K562 (cell line): ENCODE data around the gene SCTR. TPM values are rescaled to one million over a fixed set of nuclear protein-coding genes. Genes with fewer than 3 reads are reported as not detected.

ENCODE experiments used
- ATAC-seq: fragments of 200-7000 bp; cut with Tn5 transposase; 3 replicates; pipeline ENCODE4 v1.9.1; 2020; ENCODE audit warnings: moderate library complexity
- BruUV-seq: library from RNA; stranded (reverse); fragments of 400-500 nt; replicated peaks from 2 replicates; lab custom pipeline; 2021; lab: Mats Ljungman, UMichigan
- CTCF ChIA-PET: fragments of 300-600 bp; formaldehyde crosslinking; extraction: SDS; loops from one replicate; lab custom pipeline; 2021; ENCODE audit warnings: low intra/inter-chr PET ratio; lab: Yijun Ruan, JAX
- POLR2A ChIA-PET: fragments of 300-600, 350-650 bp; sonication (Branson Sonifier 250); formaldehyde crosslinking; extraction: SDS; loops from one replicate; lab custom pipeline; 2021; ENCODE audit warnings: antibody characterized with exemption, inconsistent platforms; lab: Yijun Ruan, JAX
- DNase-seq, 4 experiments: peaks; one replicate each; pipeline versions ENCODE4 v3.0.0 to v3.0.0-alpha.2; 2011 to 2018; ENCODE audit warnings: low spot score in 3 of 4, mixed read lengths in 3 of 4; ENCODE audit errors: extremely low read depth in 1 of 4
- FAIRE-seq: peaks from 2 replicates; lab custom pipeline; 2011; peaks lifted over from hg19 to GRCh38; lab: Jason Lieb, UNC
- H2AFZ ChIP-seq: 2 replicates; pipeline ENCODE4 v1.6.0; 2011; ENCODE audit warnings: low read depth, low read length, control low read depth, inconsistent platforms
- H3K27ac ChIP-seq: fragments of 200-600 bp; 3 replicates; pipeline ENCODE4 v1.8.0; 2011; ENCODE audit warnings: low read depth, mild to moderate bottlenecking, control low read depth, inconsistent platforms, low read length, moderate library complexity, mixed read lengths; ENCODE audit errors: extremely low read depth
- H3K27me3 ChIP-seq, 2 experiments: fragments of 300-600 bp in 1 of 2; 2 replicates in 1 of 2; 3 replicates in 1 of 2; pipeline versions ENCODE4 v1.6.0 to v1.8.0; 2011; ENCODE audit warnings: inconsistent platforms in 2 of 2, low read length in 2 of 2, mild to moderate bottlenecking in 1 of 2, mixed read lengths in 1 of 2, moderate library complexity in 1 of 2; ENCODE audit not compliant: control insufficient read depth in 2 of 2, insufficient read depth in 2 of 2
- H3K36me3 ChIP-seq: fragments of 300-600 bp; 3 replicates; pipeline ENCODE4 v1.8.0; 2011; ENCODE audit warnings: mild to moderate bottlenecking, low read length, inconsistent platforms; ENCODE audit not compliant: control insufficient read depth, insufficient read depth
- H3K4me1 ChIP-seq, 2 experiments: fragments of 200-600 bp in 1 of 2; replicated peaks in 1 of 2; 2 replicates in 1 of 2; 3 replicates in 1 of 2; pipeline versions ENCODE4 v1.5.1 to v1.8.0; 2011; ENCODE audit warnings: inconsistent platforms in 2 of 2, low read length in 2 of 2, mild to moderate bottlenecking in 1 of 2, mixed read lengths in 1 of 2, moderate library complexity in 1 of 2; ENCODE audit not compliant: control insufficient read depth in 2 of 2, insufficient read depth in 2 of 2
- H3K4me2 ChIP-seq: 2 replicates; pipeline ENCODE4 v1.6.1; 2011; ENCODE audit warnings: low read length, control low read depth, inconsistent platforms, mixed read lengths; ENCODE audit not compliant: insufficient read depth
- H3K4me3 ChIP-seq: fragments of 200-600 bp; sonication (generic), shearing (Covaris generic); 2 replicates; pipeline ENCODE4 v1.5.1; 2016; ENCODE audit warnings: control low read depth, inconsistent platforms
- H3K79me2 ChIP-seq: fragments of 200-600 bp; 3 replicates; pipeline ENCODE4 v1.8.0; 2011; ENCODE audit warnings: low read length, inconsistent platforms; ENCODE audit not compliant: control insufficient read depth, insufficient read depth
- H3K9ac ChIP-seq, 2 experiments: 2 replicates each; pipeline versions ENCODE4 v1.6.0 to v1.6.1; 2011; ENCODE audit warnings: low read depth in 2 of 2, low read length in 2 of 2, control low read depth in 1 of 2, inconsistent platforms in 1 of 2, mild to moderate bottlenecking in 1 of 2, mixed read lengths in 1 of 2; ENCODE audit not compliant: insufficient read depth in 1 of 2
- H3K9me1 ChIP-seq: one replicate; pipeline ENCODE4 v1.6.0; 2011; ENCODE audit warnings: inconsistent platforms, mild to moderate bottlenecking, low read length, moderate library complexity; ENCODE audit not compliant: control insufficient read depth, insufficient read depth
- H3K9me3 ChIP-seq: replicated peaks from 2 replicates; pipeline ENCODE4 v1.5.1; 2011; ENCODE audit warnings: low read depth, low read length, inconsistent platforms; ENCODE audit not compliant: control insufficient read depth, insufficient read depth
- H4K20me1 ChIP-seq: replicated peaks from 2 replicates; pipeline ENCODE4 v1.6.1; 2011; ENCODE audit warnings: low read length, inconsistent platforms, mixed read lengths; ENCODE audit not compliant: control insufficient read depth, insufficient read depth
- CBX5 ChIP-seq: IDR thresholded peaks from 2 replicates; pipeline ENCODE4 v1.6.1; 2014; ENCODE audit warnings: low read depth, borderline replicate concordance
- GABPB2 ChIP-seq: fragments of 250-450 bp; sonication (Bioruptor Pico); conservative IDR thresholded peaks from 2 replicates; pipeline ENCODE4 v1.5.1; 2021; ENCODE audit warnings: mild to moderate bottlenecking
- KLF13 ChIP-seq: fragments of 450-650 bp; IDR thresholded peaks from 2 replicates; pipeline ENCODE4 v1.6.1; 2016; ENCODE audit warnings: missing genetic modification characterization, low read depth, mild to moderate bottlenecking, missing compliant biosample characterization, moderate library complexity, borderline replicate concordance
- MYBL2 ChIP-seq, 2 experiments: fragments of 450-650 bp in 1 of 2; sonication (generic) in 1 of 2; formaldehyde crosslinking in 1 of 2; IDR thresholded peaks; 2 replicates each; pipeline versions ENCODE4 v1.6.1 to v1.8.1; 2017 to 2022; ENCODE audit warnings: borderline replicate concordance in 1 of 2, inconsistent platforms in 1 of 2, low read depth in 1 of 2, mild to moderate bottlenecking in 1 of 2, missing genetic modification reagents in 1 of 2, moderate library complexity in 1 of 2
- SIN3B ChIP-seq: fragments of 450-650 bp; IDR thresholded peaks from 2 replicates; pipeline ENCODE4 v1.6.1; 2017; ENCODE audit warnings: low read depth, mild to moderate bottlenecking, moderate library complexity
- SRSF7 ChIP-seq: fragments of 200-400 bp; formaldehyde crosslinking; optimal IDR thresholded peaks from 2 replicates; pipeline ENCODE3; 2017; ENCODE audit warnings: mild to moderate bottlenecking, low read depth, low read length
- ZNF668 ChIP-seq: fragments of 250-450 bp; sonication (Bioruptor Pico); IDR thresholded peaks from 2 replicates; pipeline ENCODE4 v1.8.0; 2022; ENCODE audit warnings: mild to moderate bottlenecking, inconsistent platforms
- ZNF778 ChIP-seq: fragments of 450-650 bp; formaldehyde crosslinking; IDR thresholded peaks from 2 replicates; pipeline ENCODE4 v1.4.0; 2020; ENCODE audit warnings: mild to moderate bottlenecking, moderate library complexity
- in situ Hi-C: fragments of 300-500 bp; cut with MboI; formaldehyde crosslinking; loops from 4 replicates; pipeline ENCODE4 v1.15.0; 2018; ENCODE audit warnings: inconsistent platforms, mixed read lengths
- intact Hi-C: fragments of 100-400 bp; cut with micrococcal nuclease; formaldehyde crosslinking; loops from 2 replicates; pipeline ENCODE4 v1.14.2; 2022
- polyA plus RNA-seq, 8 experiments: library from polyadenylated mRNA; depleted of rRNA in 4 of 8; stranded (reverse) in 5 of 8; unstranded in 3 of 8; fragments of >200 nt; fragmentation: Nextera tagmentation in 2 of 8; fragmentation: Illumina TruSeq in 1 of 8; extraction: Ambion mirVana in 2 of 8; extraction: Trizol in 1 of 8; gene quantifications; 2 replicates each; pipeline versions ENCODE4 v1.2.1 to v1.2.3, GENCODE V29; 2011 to 2014; ENCODE audit warnings: inconsistent platforms in 1 of 8, missing spikeins in 1 of 8
- total RNA-seq, 7 experiments: library from RNA; depleted of rRNA in 6 of 7; stranded (reverse); fragments of >200 nt in 6 of 7; fragmentation: Illumina TruSeq in 2 of 7; extraction: Trizol in 2 of 7; gene quantifications; 2 replicates each; pipeline versions ENCODE4 v1.2.1 to v1.2.3, GENCODE V29; 2011 to 2021; ENCODE audit warnings: low replicate concordance in 1 of 7
- TF ChIP-seq, protein P1 (sequence below): fragments of 450-650 bp; IDR thresholded peaks from one replicate; pipeline ENCODE4 v1.6.1; 2018; ENCODE audit warnings: mild to moderate bottlenecking, moderate library complexity; ENCODE audit not compliant: partially characterized antibody

SCTR gene
- total and polyA plus RNA-seq, 9 of the 15 experiments (the other 6 are each of a cell fraction or from before 2014, with no cell fraction given) = not detected

GRCh38 chr2:119537792-119538191 lies 13.5 kb upstream of the SCTR start:
- FAIRE-seq = no peak
- CTCF ChIA-PET = no interaction called here
- H4K20me1 ChIP-seq = no peaks in the 10 kb centered on the region
- no peaks in the 10 kb centered on the region for H3K79me2 ChIP-seq
- H3K4me3 ChIP-seq = no peak overlapping the region
- peaks cover 3 to 13% of the 10 kb centered on the region in 2 experiments; a peak in 3 of 5 replicates for H3K4me1 ChIP-seq
- H3K27ac ChIP-seq = no peak overlapping the region
- DNase-seq = no peak
- intact Hi-C loops (no loop called here), in situ Hi-C loops (no loop called here)
- no TSS peak for BruUV-seq
- no peaks in the 10 kb centered on the region for H3K27me3 ChIP-seq
- POLR2A ChIA-PET = no interaction called here
- no peak for ATAC-seq
- no peak overlapping the region for H3K4me2 ChIP-seq
- TF ChIP-seq GABPB2 (CRISPR knock-in tag) (no peak), CBX5 (no peak), SIN3B (no peak), SRSF7 (no peak), ZNF778 (no peak), KLF13 (tag) (no peak), ZNF668 (CRISPR knock-in tag) (no peak), MYBL2 (IDR thresholded peaks at IDR 0.05; ENCODE audit: low read depth) (no peak), MYBL2 (CRISPR knock-in tag; IDR thresholded peaks at IDR 0.05; ENCODE audit: borderline replicate concordance) (no peak)
- TF ChIP-seq, protein P1, sequence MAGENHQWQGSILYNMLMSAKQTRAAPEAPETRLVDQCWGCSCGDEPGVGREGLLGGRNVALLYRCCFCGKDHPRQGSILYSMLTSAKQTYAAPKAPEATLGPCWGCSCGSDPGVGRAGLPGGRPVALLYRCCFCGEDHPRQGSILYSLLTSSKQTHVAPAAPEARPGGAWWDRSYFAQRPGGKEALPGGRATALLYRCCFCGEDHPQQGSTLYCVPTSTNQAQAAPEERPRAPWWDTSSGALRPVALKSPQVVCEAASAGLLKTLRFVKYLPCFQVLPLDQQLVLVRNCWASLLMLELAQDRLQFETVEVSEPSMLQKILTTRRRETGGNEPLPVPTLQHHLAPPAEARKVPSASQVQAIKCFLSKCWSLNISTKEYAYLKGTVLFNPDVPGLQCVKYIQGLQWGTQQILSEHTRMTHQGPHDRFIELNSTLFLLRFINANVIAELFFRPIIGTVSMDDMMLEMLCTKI = no peak
- TF ChIP-seq, all 486 proteins: peak for 0
- H2AFZ ChIP-seq = no peak overlapping the region
- no peak overlapping the region for H3K9ac ChIP-seq
- no peaks in the 10 kb centered on the region for H3K9me3 ChIP-seq
- H3K36me3 ChIP-seq = no peaks in the 10 kb centered on the region
- no peaks in the 10 kb centered on the region for H3K9me1 ChIP-seq
